T-helper 17 cell (primary cell): ENCODE measurements around the gene MACROD2. TPM values are rescaled to one million over a fixed set of nuclear protein-coding genes. Genes with fewer than 3 reads are reported as not detected.

Source experiments
- ATAC-seq: fragments of 150-1000 bp; cut with Tn5 transposase; 2 replicates; pipeline ENCODE4 v1.10.0; 2021; ENCODE audit warnings: mild to moderate bottlenecking, moderate library complexity
- DNase-seq, 3 donors: peaks; one replicate each; pipeline versions ENCODE4 v3.0.0 to v3.0.0-alpha.2; 2020 to 2021
- H3K9me3 ChIP-seq: one replicate; pipeline ENCODE4 v1.7.0; 2013; ENCODE audit warnings: low read length, mild to moderate bottlenecking; ENCODE audit not compliant: control insufficient read depth, poor library complexity, severe bottlenecking
- H3K27ac Mint-ChIP-seq: one replicate; pipeline ENCODE4 v1.8.0; 2022; ENCODE audit warnings: mild to moderate bottlenecking, moderate library complexity, mixed read lengths
- H3K27me3 Mint-ChIP-seq: one replicate; pipeline ENCODE4 v1.8.0; 2022; ENCODE audit warnings: mixed read lengths
- H3K36me3 Mint-ChIP-seq: one replicate; pipeline ENCODE4 v1.8.0; 2022; ENCODE audit warnings: low read depth, mixed read lengths
- H3K4me1 Mint-ChIP-seq: one replicate; pipeline ENCODE4 v1.8.0; 2022; ENCODE audit warnings: mild to moderate bottlenecking, mixed read lengths
- H3K4me3 Mint-ChIP-seq: one replicate; pipeline ENCODE4 v1.8.0; 2022; ENCODE audit warnings: mild to moderate bottlenecking, moderate library complexity, mixed read lengths
- total RNA-seq, 4 donors: library from RNA in 2 of 4; stranded (reverse) in 2 of 4; gene quantifications; one replicate each; pipeline ENCODE4 v1.2.3 and lab custom pipeline; 2022 to 2026

The MACROD2 gene
- total RNA-seq, 2 donors from 2014 or later: 0.85 TPM; not detected in 1

GRCh38 chr20:14757728-14758127, 762.4 kb downstream of the MACROD2 start:
- H3K9me3 ChIP-seq: no peaks in the 10 kb centered on the region
- Mint-ChIP-seq H3K27ac (no peak overlapping the region), H3K4me1 (no peaks in the 10 kb centered on the region), H3K27me3 (no peaks in the 10 kb centered on the region), H3K36me3 (no peaks in the 10 kb centered on the region), H3K4me3 (no peak overlapping the region)
- DNase-seq (no peak), ATAC-seq (no peak)

DNA sequence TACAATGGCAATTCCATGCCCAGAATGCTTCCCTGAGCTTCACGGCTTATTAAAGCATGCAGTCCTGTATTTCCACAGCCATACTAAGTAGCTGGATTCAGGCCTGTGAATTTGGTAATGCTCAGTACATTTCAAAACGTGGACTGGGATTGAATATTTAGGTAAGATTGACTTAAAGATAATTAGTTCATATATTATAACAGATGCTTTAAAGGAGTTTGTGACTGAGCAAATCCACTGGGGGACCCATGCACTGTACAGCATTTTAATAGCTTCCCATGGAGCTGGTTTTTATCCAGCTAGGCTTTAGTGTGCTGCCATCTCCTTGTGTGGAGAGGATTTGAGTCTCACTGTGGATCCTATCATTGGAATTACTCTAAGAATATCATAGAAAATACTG, 763.0 kb downstream of the MACROD2 start:
- H3K9me3 ChIP-seq: no peaks in the 10 kb centered on the region
- no peak for ATAC-seq
- H3K27ac Mint-ChIP-seq: no peak overlapping the region

GRCh38 chr20:14759979-14760378, 764.7 kb downstream of the MACROD2 start:
- no peak overlapping the region for H3K27ac Mint-ChIP-seq
- no peak for ATAC-seq

More for the DNA sequence above, 763.0 kb downstream of the MACROD2 start:
- DNase-seq: no peak
- Mint-ChIP-seq H3K27me3 (no peaks in the 10 kb centered on the region), H3K36me3 (no peaks in the 10 kb centered on the region), H3K4me1 (no peaks in the 10 kb centered on the region), H3K4me3 (no peak overlapping the region)

GRCh38 chr20:14761903-14762302, 766.6 kb downstream of the MACROD2 start:
- ATAC-seq (no peak), DNase-seq (no peak)
- no peaks in the 10 kb centered on the region for H3K9me3 ChIP-seq
- Mint-ChIP-seq H3K27me3 (no peaks in the 10 kb centered on the region), H3K4me3 (no peak overlapping the region), H3K4me1 (no peaks in the 10 kb centered on the region), H3K27ac (no peak overlapping the region), H3K36me3 (no peaks in the 10 kb centered on the region)

More at GRCh38 chr20:14759979-14760378, 764.7 kb downstream of the MACROD2 start:
- no peaks in the 10 kb centered on the region for H3K9me3 ChIP-seq
- no peaks in the 10 kb centered on the region for H3K4me1 Mint-ChIP-seq
- H3K27me3 Mint-ChIP-seq: no peaks in the 10 kb centered on the region
- no peak overlapping the region for H3K4me3 Mint-ChIP-seq
- H3K36me3 Mint-ChIP-seq: no peaks in the 10 kb centered on the region
- no peak for DNase-seq

DNA sequence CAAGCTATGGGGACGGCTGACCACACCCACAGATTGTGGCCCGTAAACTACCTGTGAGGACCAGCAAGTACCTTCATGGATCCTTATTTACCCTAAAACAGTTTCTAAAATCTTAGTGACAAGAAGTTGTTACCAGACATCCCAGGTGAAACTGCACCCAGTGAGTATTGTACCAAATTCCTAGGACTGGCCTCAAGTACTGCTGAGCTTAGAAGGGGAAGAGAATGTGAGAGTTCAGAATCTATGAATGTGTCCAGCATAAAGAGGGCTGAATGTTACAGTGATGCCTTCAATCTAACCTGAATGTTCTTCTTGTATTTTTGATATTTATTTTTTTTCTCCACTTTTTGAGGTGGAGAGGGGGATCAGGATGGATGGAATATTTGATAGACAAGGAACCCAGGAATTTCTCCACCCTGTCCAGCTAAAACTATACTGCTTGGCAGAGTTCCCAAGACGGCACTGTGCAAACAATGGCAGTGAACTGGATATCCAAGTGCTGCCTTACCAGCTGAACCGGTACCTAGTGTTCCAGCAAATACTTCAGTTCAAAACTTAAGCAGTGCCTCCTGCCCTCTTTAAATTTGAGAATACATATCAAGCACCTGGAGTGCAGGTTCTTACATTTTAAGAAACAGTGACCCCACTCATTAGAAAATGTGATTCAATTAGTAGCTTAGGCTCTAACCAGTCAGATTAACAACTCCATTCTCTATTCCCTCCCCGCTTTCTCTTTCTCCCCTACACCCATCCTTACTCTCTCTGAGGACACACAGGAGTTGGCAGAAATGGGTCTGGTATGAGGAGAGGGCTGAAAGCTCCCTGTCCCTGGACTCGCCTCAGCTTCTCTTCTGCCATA, 769.4 kb downstream of the MACROD2 start:
- H3K27me3 Mint-ChIP-seq: no peaks in the 10 kb centered on the region
- no peak overlapping the region for H3K4me3 Mint-ChIP-seq
- no peaks in the 10 kb centered on the region for H3K4me1 Mint-ChIP-seq
- ATAC-seq (no peak), DNase-seq (no peak)
- H3K36me3 Mint-ChIP-seq: no peaks in the 10 kb centered on the region
- H3K9me3 ChIP-seq: no peaks in the 10 kb centered on the region
- no peak overlapping the region for H3K27ac Mint-ChIP-seq

GRCh38 chr20:14765370-14765701, 770.0 kb downstream of the MACROD2 start:
- Mint-ChIP-seq H3K4me3 (no peak overlapping the region), H3K27me3 (no peaks in the 10 kb centered on the region), H3K27ac (no peak overlapping the region), H3K36me3 (no peaks in the 10 kb centered on the region), H3K4me1 (no peaks in the 10 kb centered on the region)
- no peak for ATAC-seq
- DNase-seq: no peak
- no peaks in the 10 kb centered on the region for H3K9me3 ChIP-seq

DNA sequence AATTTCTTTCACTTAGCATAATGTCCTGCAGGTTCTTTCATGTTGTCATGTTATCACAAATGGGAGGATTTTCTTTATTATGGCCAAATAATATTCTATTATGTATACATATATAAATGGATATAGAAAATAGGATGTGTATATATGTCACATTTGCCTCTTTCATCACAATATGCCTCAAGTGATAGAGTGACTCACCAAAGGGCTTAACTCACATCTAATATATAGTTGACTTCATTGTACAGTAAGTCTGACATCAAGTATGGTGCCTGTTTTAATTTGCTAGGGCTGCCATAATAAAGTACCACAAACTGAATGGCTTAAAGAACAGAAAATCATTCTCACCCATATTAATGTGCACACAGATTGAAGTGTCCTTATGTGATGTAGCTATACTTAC, 778.2 kb downstream of the MACROD2 start:
- Mint-ChIP-seq H3K4me3 (no peak overlapping the region), H3K27ac (no peak overlapping the region), H3K4me1 (no peaks in the 10 kb centered on the region), H3K36me3 (no peaks in the 10 kb centered on the region), H3K27me3 (no peaks in the 10 kb centered on the region)
- DNase-seq: no peak
- no peak for ATAC-seq
- H3K9me3 ChIP-seq: peaks cover 3% of the 10 kb centered on the region

- H3K4me3 Mint-ChIP-seq: no peak overlapping the region
- ATAC-seq (no peak), DNase-seq (no peak)
- no peaks in the 10 kb centered on the region for H3K27me3 Mint-ChIP-seq
- H3K4me1 Mint-ChIP-seq: no peaks in the 10 kb centered on the region
- no peaks in the 10 kb centered on the region for H3K9me3 ChIP-seq
- no peaks in the 10 kb centered on the region for H3K36me3 Mint-ChIP-seq
- no peak overlapping the region for H3K27ac Mint-ChIP-seq
Observed at GRCh38 chr20:14775778-14776177, 780.5 kb downstream of the MACROD2 start.

- no peaks in the 10 kb centered on the region for H3K4me1 Mint-ChIP-seq
- H3K27me3 Mint-ChIP-seq: no peaks in the 10 kb centered on the region
- no peaks in the 10 kb centered on the region for H3K9me3 ChIP-seq
- no peak for DNase-seq
- H3K36me3 Mint-ChIP-seq: no peaks in the 10 kb centered on the region
- no peak for ATAC-seq
- H3K4me3 Mint-ChIP-seq: no peak overlapping the region
- H3K27ac Mint-ChIP-seq: no peak overlapping the region
Observed at GRCh38 chr20:14777591-14777990, 782.3 kb downstream of the MACROD2 start.

DNA sequence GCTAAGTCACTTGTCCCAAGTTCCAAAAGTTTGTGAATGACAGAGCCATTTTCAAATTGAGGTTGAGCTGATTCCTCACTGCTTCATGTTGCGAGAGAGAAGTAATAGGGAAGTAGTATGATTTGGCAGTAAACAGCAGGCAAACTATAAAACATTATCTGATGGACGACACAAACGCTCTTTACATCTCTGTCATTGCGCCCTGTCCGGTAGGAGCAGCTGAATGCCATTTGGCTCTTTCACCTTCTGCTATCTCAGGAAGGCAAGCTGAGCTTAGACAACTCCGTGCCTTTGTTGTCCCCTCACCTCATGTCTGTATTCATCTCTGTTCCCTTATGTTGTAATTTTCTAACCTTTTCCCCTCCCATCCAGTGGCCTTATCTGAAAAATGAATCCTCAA, 782.8 kb downstream of the MACROD2 start:
- Mint-ChIP-seq H3K27ac (no peak overlapping the region), H3K4me3 (no peak overlapping the region), H3K4me1 (no peaks in the 10 kb centered on the region), H3K27me3 (no peaks in the 10 kb centered on the region), H3K36me3 (no peaks in the 10 kb centered on the region)
- DNase-seq (no peak), ATAC-seq (no peak)
- H3K9me3 ChIP-seq: no peaks in the 10 kb centered on the region

GRCh38 chr20:14778875-14779274, 783.6 kb downstream of the MACROD2 start:
- DNase-seq: no peak
- H3K27me3 Mint-ChIP-seq: no peaks in the 10 kb centered on the region
- ATAC-seq: no peak
- no peaks in the 10 kb centered on the region for H3K9me3 ChIP-seq
- no peak overlapping the region for H3K27ac Mint-ChIP-seq
- no peaks in the 10 kb centered on the region for H3K4me1 Mint-ChIP-seq
- no peaks in the 10 kb centered on the region for H3K36me3 Mint-ChIP-seq
- H3K4me3 Mint-ChIP-seq: no peak overlapping the region

GRCh38 chr20:14780508-14780907, 785.2 kb downstream of the MACROD2 start:
- ATAC-seq: no peak
- Mint-ChIP-seq H3K4me1 (no peaks in the 10 kb centered on the region), H3K27me3 (no peaks in the 10 kb centered on the region), H3K36me3 (no peaks in the 10 kb centered on the region), H3K27ac (no peak overlapping the region), H3K4me3 (no peak overlapping the region)
- H3K9me3 ChIP-seq: no peaks in the 10 kb centered on the region
- DNase-seq: no peak

DNA sequence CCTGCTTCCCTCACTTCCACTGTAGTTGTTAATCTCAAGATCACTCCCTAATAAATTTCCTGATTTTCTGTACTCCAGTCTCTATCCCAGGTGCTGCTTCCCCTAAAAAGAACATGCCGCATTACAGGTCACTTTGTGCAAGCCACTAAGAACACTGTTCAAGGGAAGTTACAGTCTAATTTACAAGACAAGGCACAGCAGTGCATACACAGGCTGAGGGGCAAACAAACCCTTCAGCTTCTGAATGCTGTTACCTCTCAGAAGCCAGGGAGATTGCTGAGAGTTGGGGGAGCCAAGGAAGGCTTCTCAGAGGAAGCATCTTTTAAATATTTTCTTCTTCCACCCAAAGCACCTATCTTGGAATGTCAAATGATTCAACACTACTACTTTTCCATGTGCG, 787.4 kb downstream of the MACROD2 start:
- DNase-seq: no peak
- Mint-ChIP-seq H3K4me1 (no peaks in the 10 kb centered on the region), H3K27ac (no peak overlapping the region), H3K27me3 (no peaks in the 10 kb centered on the region), H3K36me3 (no peaks in the 10 kb centered on the region), H3K4me3 (no peak overlapping the region)
- ATAC-seq: no peak
- no peaks in the 10 kb centered on the region for H3K9me3 ChIP-seq

DNA sequence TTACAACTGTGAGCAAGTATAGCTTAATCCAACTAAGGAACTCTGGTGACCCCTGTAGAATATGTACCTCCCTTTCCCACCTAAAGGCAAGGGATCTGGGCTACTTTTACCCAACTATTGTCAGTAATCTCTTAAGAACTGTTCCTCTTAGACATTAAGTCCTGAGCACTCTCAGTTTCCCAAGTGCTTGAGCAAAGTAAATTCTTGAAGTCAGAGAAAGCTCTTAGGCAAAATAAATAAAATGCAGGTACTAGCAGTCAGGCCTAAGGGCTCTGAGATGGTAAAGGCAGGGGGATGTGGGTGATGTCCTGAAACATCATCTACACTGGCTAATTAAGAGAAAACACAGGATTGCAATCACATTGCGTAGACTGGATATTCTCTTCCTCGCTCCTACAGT, 788.5 kb downstream of the MACROD2 start:
- Mint-ChIP-seq H3K4me1 (no peaks in the 10 kb centered on the region), H3K4me3 (no peak overlapping the region), H3K36me3 (no peaks in the 10 kb centered on the region), H3K27me3 (no peaks in the 10 kb centered on the region), H3K27ac (no peak overlapping the region)
- no peak for ATAC-seq
- no peaks in the 10 kb centered on the region for H3K9me3 ChIP-seq
- no peak for DNase-seq
